ENCODE data around the gene FGF22.
A peak's percentile ranks its signal among the peaks of the same experiment; 100 is the strongest.
"Not testable (repeated sequence)": the region's sequence is repeated elsewhere in the genome, so short reads cannot be mapped to it uniquely, and the experiment has no call there.

The FGF22 gene

DNA sequence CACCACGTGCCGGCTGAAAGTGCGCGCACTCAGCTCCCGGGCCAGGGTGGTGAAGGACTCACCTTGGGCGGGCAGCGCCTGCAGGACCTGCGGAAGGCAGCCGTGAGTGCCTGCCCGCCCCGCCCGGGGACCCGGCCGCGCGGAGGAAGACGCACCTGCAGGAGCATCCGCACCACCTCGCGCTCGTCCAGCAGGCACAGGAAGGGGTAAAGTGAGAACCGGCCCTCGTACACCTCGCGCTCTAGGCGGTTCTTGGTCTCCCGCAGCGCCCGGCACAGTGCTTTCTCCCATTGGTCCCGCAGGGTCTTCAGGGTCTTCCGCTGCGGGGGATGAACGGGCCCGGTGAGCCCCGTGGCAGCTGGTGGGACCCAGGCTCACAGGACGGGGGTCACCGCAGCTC is 17.0 kb upstream of the FGF22 start:
- no peak for DNase-seq (ENCODE audit: low spot score)

DNA sequence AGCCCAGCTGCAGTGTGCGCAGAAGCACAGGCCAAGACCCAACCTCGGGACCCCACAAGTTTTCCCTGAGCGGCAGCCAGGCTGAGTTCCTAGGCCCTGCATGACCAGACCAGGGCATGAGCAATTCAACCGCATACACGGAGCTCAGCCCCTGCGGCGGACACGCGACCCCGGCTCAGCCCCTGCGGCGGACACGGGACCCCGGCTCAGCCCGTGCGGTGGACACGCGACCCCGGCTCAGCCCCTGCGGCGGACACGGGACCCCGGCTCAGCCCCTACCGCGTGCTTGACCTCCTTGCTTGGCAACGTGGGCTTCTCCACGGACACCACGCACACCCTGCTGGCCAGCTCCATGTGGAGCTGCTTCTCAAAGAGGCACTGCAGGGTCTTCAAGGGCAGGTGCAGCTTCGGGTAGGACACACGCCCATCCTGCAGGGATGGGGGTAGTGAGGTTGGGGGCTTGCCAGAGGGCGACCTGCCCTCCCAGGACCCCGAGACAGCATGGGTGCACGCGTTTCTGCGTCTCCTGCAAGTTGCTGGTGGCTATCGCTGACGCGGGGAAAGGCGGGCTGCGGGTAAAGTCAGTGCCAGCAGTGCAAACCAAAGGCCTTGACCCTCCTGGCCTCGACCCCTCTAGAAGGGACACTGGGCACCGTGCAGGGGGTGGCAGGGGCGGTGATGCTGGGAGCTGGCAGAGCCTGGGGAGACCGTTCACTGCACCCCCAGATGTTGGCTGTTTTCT is 16.3 kb upstream of the FGF22 start:
- DNase-seq (ENCODE audit: low spot score), result no peak

DNA sequence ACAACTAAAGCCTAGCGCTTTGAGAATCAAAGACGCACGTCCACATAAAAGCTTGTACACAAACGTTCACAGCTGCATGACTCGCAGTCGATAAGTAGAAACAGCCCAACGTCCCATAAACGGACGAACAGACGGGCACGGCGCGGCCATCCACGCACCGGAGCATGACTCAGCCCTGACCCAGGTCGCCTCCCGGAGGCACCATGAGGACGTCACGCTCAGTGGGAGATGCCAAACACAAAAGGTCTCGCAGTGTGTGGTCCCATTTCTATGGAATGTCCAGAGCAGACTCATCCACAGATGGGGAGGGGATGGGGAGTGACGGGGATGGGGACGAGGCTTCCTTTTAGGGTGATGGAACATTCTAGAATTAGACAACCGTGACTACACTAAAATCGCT is 15.7 kb upstream of the FGF22 start:
- no peak for DNase-seq (ENCODE audit: low spot score)

DNA sequence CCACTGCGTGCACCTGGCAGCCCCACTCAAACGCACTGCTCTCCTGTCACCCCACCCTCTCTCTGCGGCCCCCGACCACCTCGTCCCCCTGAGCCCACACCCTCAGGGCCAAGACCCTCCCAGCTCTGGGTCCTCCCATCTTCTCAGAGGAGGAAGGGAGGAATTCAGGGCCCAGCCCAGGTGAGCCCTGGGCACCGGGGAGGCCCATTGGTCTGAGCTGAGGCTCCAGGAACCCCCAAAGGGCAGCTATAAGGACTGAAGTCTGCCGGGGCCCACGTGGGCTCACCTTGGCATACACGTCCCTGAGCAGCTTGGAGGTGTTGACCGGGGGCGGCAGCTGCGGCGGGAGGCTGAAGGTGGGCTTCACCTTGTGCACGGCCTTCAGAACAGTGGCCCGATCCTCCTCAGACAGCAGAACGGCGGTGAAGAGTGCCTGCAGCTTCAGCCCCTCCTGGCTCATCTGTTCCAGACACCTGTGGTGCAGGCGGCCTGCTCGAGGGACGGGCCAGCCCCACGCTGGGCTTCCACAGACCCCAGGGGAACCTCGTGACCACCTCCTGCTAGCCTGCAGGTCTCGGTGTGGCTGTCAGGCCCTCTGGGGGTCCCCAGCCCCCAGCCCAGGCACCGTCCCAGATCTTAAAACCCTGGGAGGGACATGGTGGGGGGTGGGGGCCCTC is 15.1 kb upstream of the FGF22 start:
- no peak for DNase-seq (ENCODE audit: low spot score)

DNA sequence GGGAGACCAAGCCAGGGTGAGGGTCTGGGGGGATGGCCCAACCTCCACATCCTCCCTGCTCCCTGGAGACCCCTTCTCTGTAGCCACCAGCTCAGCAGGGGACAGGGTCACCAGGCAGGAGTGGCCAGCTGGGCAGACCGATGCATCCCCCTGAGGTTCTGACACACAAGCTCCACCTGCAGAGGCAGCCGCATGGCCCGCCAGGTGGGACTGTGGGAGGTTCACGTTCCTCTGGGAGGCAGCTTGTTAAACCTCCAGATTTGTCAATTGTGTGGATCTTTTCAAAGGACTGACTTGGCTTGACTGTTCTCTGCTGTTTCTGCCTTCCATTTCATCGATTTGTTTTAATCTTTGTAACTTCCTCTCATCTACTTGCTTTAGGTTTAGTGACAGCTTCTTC is 14.4 kb upstream of the FGF22 start:
- no peak for DNase-seq (ENCODE audit: low spot score)

DNA sequence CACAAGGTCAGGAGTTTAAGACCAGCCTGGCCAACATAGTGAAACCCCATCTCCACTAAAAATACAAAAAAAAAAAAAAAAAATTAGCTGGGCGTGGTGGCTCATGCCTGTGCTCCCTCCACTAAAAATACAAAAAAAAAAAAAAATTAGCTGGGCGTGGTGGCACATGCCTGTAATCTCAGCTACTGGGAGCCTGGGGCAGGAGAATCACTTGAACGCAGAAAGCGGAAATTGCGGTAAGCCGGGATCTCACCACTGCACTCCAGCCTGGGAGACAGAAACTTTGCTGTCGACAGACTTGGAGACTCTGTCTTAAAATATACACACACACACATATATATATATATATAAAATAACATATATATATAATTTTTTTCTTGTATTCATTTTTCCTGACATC is 13.1 kb upstream of the FGF22 start:
- not testable (repeated sequence) for DNase-seq (ENCODE audit: low spot score)

DNA sequence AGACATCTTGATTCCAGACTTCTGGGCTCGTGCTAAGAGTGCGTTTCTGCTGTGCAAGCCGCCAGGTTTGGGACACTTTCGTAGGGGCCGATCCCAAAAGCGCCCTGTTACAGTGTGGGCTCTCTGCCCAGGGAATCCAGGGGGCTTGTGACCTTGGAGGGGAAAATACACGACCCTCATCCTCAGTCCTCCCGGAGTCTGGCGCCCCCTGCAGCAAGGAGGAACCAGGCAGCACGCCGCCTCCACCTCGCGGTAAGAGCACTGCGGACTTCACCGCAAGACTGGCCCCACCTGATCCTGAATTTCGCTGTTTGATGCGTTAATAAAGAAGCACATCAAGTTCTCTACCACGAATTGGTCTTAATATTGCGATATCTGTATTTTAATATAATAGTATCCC is 11.5 kb upstream of the FGF22 start:
- no peak for DNase-seq (ENCODE audit: low spot score)

DNA sequence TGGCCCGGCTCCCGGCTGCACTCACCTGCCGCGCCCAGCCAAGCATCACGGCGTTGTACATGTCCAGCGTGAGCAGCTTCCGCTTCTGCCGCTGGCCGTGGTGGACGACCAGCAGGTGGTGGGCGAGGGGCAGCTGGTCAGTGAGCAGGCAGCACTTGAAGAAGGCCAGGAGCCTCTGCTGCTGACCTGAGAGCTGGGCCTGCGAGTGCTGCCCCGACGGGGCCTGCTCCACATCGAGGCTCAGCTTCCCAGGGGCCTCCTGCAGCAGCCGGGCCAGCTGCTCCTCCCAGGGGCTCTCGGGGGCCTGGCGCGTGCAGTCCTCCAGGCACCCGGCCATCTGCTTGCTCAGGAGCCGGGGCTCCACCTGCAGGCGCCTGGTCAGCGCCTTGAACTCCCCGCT is 10.2 kb upstream of the FGF22 start:
- DNase-seq (ENCODE audit: low spot score), result not testable (repeated sequence)

DNA sequence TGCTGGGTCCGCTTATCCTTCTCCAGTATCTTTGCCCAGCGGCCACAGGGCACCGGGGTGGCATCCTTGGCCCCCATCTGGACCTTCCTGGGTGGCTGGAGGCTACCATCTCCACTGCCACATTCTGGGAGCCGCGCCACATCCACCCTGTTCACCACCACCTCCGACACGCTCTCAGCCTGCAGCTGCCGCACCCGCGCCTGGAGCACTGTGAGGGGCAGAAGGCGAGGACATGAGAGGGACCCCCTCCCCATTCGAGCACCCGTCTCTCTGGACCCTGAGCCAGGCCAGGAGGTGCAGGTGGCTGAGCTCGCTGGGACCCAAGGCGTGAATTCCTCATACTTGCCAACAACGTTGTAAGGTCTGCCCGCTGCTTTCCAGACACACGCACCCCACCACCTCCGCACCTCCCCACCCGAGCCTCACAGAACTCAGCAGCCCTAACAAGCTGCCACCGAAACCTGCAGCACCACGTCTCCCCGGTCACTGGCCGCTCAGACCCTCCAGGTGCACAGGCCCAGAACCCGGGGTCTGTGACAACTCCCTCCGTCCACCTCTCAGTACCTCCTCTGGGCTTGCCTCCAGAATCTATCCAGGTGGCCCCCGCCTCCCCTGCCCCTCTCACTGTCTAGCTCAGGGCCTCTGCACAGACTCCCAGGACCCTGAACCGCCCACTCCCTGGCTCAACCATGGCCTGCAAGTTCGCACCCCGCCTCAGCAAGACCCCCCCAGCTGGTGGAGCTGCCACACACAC is 9.5 kb upstream of the FGF22 start:
- no peak for DNase-seq (ENCODE audit: low spot score)

DNA sequence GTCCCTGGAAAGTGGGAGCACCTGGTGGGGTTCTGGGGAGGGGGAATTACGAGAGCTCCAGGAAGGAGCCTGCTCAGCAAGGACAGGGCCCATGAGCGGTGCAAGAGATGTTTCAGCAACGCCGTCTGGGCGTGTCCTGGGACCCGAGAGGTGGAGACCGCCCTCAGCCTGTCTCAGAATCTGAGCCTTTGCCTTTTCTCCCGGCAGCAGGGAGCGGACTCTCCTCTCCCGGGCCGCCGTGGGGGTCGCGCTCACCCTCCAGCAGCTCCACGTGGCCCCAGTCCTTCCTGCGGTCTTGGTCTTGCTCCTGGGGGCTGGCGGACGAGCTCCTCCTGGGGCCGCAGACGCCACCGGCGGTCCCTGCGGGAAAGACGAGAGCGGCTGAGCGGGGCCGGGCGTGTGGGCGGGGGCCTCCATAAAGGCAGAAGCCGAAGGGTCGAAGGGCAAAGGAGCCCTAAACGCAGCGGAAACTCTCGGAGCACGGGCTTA is 7.1 kb upstream of the FGF22 start:
- DNase-seq (ENCODE audit: low spot score), result peak; percentile 73

DNA sequence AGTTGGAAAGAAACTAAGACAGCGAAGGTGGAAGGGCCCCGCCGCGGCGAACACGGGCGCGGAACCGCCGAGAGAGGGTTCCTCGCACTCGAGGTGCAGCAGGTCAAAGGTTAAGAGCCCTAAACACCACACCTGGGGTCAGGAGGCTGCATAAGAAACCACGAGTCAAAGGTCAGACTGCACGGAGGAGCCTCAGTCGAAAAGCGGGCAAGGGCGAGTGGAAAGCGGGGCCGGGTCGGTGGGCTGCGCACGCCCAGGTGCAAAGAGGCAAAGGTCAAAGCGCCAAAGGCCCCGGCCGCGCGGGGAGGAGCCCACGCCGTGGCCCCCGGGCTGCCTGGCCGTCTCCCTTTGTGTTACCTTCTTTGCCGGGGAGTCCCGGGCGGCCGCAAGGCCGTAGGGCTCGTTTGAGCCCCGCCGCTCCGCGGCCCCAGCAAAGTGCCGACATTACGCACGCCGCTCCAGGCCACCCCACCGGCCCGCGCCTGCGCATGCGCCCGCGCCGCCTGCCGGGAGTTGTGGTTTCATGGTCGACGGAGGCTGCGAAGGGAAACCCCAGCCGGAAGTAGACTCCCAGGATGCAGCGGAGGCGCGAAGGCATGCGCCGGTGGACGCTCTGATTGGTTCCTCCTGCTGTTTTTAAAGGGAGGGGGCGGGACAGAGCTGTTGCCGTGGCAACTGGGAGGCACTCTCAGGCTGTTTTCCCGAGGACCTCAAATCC is 6.5 kb upstream of the FGF22 start, which contains the start of gene POLRMT:
TSS of gene POLRMT (minus strand) at position 470 of the 718 bp plus-strand sequence. CDS start at position 445, 25 bp downstream.
- peak; percentile 100 for DNase-seq (ENCODE audit: low spot score)

DNA sequence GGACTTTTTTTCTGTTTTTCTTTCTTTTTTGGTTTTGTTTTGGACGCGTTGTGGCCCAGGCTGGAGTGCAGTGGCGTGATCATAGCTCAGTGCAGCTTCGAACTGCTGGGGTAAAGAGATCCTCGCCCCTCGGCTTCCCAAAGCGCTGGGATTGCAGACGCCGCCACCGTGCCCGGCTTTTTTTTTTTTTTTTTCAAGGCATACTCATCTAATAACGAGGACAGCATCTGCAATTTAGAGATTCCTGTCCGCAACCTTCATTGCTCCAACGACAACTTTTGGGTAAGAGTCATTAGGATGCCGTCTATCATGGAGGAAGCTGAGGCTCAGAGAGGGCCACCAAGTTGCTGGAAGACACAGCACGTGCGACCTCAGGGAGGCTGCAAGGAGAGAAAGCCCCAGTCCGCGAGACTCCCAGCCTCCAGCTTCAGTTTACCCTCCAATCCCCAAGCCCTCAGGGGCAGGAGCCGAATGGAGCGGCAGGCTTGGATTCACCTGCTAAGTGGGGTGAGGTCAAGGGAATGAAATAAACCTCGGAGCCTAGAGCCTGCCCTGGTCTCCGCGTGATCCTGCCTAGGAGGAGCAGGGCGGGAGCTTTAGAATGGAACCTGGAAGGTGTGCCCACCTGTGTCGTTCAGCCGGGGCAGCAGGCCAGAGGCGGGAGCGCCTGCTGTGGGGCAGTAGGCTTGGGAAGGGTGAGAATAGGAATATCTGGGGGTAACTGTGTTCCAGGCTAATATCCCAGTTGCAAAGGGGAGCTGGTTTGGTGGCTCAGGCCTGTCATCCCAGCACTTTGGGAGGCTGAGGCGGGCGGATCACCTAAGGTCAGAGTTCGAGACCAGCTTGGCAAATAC is 5.7 kb upstream of the FGF22 start:
- no peak for DNase-seq (ENCODE audit: low spot score)

DNA sequence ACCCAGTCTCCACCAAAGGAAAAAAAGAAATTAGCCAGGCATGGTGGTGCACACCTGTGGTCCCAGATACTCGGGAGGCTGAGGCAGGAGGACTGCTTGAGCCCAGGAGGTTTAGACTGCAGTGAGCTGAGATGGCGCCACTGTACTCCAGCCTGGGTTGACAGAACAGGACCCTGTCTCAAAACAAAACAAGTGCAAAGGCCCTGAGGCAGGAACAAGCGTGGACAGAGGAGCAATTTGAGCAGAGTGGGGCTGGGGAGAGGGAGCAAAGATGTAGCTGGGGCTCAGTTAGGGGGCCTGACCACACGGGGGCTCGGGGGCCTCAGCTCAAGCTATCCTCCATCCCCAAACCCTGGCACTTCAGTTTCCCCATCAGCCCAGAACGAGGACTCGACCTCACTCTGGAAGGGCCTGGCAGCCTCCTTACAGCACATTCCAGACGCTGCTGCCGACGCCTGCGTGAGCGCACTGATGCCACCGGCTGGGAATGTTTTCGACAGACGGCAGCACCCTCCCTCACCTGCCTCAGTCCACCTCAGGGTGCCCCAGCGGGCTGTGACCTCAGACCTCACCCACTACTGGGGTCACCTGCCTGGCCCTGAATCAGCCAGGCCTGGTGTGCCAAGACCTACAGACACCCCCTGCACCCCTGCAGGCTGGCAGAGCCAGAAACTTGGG is 4.6 kb upstream of the FGF22 start:
- no peak for DNase-seq (ENCODE audit: low spot score)

DNA sequence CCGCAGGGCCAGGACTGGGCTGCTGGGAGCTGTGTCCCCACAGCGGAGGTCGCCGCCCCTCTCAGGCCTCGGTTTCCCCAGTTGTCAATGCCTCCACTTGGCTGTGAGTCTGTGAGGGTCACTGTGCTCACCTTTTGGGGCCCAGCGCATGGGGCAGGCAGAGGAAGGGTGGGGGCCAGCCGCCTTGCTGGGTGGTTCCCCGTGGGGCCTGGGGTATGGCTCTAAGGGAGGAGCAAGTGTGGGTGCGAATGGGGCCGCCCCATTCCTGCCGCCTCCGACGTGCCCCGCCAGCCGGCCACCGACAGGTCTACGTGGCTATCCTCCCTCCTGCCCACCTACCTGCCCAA is 800 bp upstream of the FGF22 start:
- no peak for DNase-seq (ENCODE audit: low spot score)

DNA sequence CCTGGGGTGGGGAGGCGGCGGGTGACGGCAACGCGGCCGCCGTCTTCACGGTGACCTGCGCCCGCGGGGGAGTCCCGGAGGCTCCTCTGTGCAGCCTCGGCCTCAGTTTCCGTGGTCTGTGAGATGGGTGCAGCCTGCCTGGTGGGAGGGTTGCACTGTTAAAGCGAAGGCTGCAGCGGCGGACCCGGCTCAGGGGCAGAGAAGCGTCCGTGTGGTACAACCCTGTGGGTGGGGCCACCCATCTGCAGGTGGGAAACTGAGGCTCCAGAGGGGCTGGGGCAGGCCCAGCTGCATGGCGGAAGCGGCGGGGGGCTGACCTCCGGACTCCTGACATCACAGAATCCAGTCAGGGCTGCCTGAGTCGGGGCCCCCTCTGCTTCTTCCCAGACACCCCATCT is 481 bp downstream of the FGF22 start:
- no peak for DNase-seq (ENCODE audit: low spot score)

DNA sequence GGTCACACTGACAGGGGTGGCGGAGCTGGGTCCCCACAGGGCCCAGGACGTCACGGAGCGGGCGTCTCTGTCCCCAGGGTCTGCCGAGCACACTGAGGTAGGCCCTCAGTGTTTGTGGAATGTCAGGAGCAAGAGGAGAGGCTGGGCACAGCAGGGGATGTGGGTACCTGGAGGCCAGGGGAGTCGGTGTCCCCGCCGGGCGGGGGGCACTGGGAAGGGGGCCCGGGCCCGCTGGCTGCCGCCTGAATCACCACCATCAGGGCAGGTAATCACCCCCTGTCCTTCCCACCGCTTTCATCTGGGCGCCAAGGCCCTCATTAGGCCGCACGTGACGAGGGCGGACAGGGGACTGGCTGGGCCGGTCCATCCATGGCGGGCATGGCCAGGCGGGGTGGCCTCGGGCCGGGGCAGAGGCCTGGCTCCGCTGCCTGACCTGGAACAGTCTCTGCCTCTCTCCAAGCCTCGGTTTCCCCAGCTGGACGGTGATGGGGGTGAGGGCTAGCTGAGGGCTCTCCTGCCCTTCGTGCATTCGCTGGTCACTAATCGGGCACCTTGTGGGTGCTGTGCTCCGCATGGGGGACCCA is 1.0 kb downstream of the FGF22 start:
- no peak for DNase-seq (ENCODE audit: low spot score)

DNA sequence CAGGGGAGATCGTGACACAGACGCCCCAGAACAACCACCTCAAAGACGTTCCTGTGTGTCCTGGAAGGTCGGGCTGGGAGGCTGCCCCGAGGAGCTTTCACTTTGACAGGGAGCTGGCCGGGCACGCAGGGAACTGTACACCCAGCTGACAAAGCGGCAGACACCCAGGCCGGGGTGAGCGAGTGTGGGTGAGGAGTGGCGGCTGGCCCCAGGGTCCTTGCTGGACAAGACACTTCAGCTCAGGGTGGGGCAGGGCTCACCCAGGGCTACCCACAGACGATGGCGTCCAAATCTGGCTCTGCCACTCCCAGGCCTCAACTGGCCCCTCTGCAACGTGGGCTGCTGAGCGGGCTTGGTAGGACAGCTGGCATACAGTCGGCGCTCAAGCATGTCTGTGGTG is 2.0 kb downstream of the FGF22 start:
- DNase-seq (ENCODE audit: low spot score), result no peak

DNA sequence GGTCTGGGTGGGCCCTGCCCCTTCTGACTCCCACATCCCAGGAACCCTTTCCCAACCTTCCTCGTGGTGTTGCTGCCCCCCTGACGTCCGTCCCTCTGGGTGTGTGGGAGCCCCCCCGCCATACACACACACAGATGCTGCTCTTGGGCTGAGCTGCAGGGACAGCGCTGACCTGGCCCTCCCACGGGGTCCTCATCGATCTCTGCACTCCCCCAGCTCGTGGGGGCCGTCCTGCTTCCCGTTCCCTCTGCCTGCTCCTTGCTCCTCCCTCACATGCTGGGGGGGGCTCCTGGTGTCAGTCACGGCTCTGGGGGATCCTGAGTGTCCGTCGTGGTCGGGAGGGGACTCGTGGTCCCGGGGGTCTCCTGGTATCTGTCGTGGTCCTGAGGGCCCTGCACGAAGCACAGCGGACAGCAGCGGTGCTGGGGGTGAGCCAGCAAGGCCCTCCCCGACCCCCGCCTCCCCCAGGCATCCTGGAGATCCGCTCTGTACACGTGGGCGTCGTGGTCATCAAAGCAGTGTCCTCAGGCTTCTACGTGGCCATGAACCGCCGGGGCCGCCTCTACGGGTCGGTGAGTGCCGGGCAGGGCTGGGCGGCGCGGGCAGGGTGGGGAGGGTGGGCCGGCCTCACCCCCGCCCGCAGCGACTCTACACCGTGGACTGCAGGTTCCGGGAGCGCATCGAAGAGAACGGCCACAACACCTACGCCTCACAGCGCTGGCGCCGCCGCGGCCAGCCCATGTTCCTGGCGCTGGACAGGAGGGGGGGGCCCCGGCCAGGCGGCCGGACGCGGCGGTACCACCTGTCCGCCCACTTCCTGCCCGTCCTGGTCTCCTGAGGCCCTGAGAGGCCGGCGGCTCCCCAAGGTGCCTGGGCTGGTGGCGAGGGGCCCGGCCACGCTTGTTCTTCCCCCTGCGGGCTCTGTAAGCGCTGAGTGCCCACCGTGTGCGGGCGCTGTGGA is 3.4 kb downstream of the FGF22 start:
- DNase-seq (ENCODE audit: low spot score), result no peak

DNA sequence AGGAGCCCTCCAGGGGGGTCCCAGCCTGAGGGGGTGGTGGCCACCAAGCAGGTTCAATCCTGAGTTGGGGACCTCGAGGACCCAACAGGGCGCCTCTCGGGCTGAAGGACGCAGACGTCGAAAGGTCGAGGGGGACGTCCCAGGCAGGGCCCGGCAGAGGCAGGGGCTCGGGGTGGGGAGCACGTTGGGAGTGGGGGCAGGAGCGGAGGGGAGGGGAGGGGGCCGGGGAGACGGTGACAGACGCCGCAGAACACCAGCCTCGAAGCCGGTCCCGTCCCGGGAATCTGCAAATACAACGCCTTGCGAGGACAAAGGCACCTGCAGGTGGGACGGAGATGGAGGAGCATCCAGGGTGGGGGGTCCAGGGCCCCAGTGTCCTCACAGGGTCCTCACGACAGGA is 4.1 kb downstream of the FGF22 start:
- no peak for DNase-seq (ENCODE audit: low spot score)

Measured in hepatic stellate cell (primary cell).